H9 (cell line): ENCODE measurements around the gene CASQ2. TPM values are rescaled to one million over a fixed set of nuclear protein-coding genes. Genes with fewer than 3 reads are reported as not detected.

ENCODE experiments used
- DNase-seq: peaks from one replicate; pipeline ENCODE4 v3.0.0-alpha.2; 2017
- H2AFZ ChIP-seq: one replicate; pipeline ENCODE4 v1.6.1; 2013; ENCODE audit warnings: mild to moderate bottlenecking, low read length, control low read depth, moderate library complexity
- H2AK5ac ChIP-seq: 2 replicates; pipeline ENCODE4 v1.6.1; 2013; ENCODE audit warnings: low read length, control low read depth, mixed read lengths; ENCODE audit not compliant: insufficient read length
- H2BK120ac ChIP-seq: one replicate; pipeline ENCODE4 v1.6.1; 2013; ENCODE audit warnings: low read depth, mild to moderate bottlenecking, low read length, control low read depth, inconsistent platforms; ENCODE audit not compliant: poor library complexity, severe bottlenecking
- H2BK12ac ChIP-seq: 2 replicates; pipeline ENCODE4 v1.6.1; 2013; ENCODE audit warnings: low read length, control low read depth, mixed read lengths, low read depth; ENCODE audit not compliant: insufficient read length
- H2BK15ac ChIP-seq: 2 replicates; pipeline ENCODE4 v1.6.1; 2013; ENCODE audit warnings: low read depth, low read length, control low read depth
- H2BK20ac ChIP-seq: one replicate; pipeline ENCODE4 v1.6.1; 2013; ENCODE audit warnings: low read depth, mild to moderate bottlenecking, low read length, control low read depth, inconsistent platforms; ENCODE audit not compliant: poor library complexity, severe bottlenecking
- H2BK5ac ChIP-seq: 2 replicates; pipeline ENCODE4 v1.6.1; 2013; ENCODE audit warnings: low read length, control low read depth, mixed read lengths; ENCODE audit not compliant: insufficient read length
- H3K14ac ChIP-seq: 2 replicates; pipeline ENCODE4 v1.6.1; 2013; ENCODE audit warnings: low read length, control low read depth; ENCODE audit not compliant: insufficient read depth
- H3K18ac ChIP-seq: 2 replicates; pipeline ENCODE4 v1.6.1; 2013; ENCODE audit warnings: low read depth, mild to moderate bottlenecking, mixed read lengths, low read length, control low read depth; ENCODE audit not compliant: insufficient read length
- H3K23ac ChIP-seq: 2 replicates; pipeline ENCODE4 v1.6.1; 2013; ENCODE audit warnings: low read length, control low read depth, mixed read lengths, low read depth; ENCODE audit not compliant: insufficient read length
- H3K23me2 ChIP-seq: 2 replicates; pipeline ENCODE4 v1.6.1; 2013; ENCODE audit warnings: low read depth, mild to moderate bottlenecking, mixed read lengths, low read length, control low read depth; ENCODE audit not compliant: insufficient read length, poor library complexity, severe bottlenecking
- H3K27ac ChIP-seq: 2 replicates; pipeline ENCODE4 v1.5.1; 2013; ENCODE audit warnings: low read length, control low read depth, mixed read lengths, low read depth; ENCODE audit not compliant: insufficient read length
- H3K27me3 ChIP-seq: 2 replicates; pipeline ENCODE4 v1.6.1; 2013; ENCODE audit warnings: low read length, control low read depth, inconsistent platforms; ENCODE audit not compliant: insufficient read depth
- H3K4ac ChIP-seq: 2 replicates; pipeline ENCODE4 v1.6.1; 2013; ENCODE audit warnings: low read depth, mild to moderate bottlenecking, control low read depth, inconsistent platforms, low read length, moderate library complexity
- H3K4me1 ChIP-seq: 2 replicates; pipeline ENCODE4 v1.6.1; 2013; ENCODE audit warnings: low read length, control low read depth, inconsistent platforms; ENCODE audit not compliant: insufficient read depth
- H3K4me2 ChIP-seq: 2 replicates; pipeline ENCODE4 v1.6.1; 2013; ENCODE audit warnings: low read length, control low read depth, mixed read lengths; ENCODE audit not compliant: insufficient read length, insufficient read depth
- H3K56ac ChIP-seq: 2 replicates; pipeline ENCODE4 v1.6.1; 2013; ENCODE audit warnings: low read depth, mild to moderate bottlenecking, mixed read lengths, low read length, control low read depth; ENCODE audit not compliant: insufficient read length
- H3K79me1 ChIP-seq: 2 replicates; pipeline ENCODE4 v1.6.1; 2013; ENCODE audit warnings: low read depth, mild to moderate bottlenecking, moderate library complexity, low read length, control low read depth, inconsistent platforms; ENCODE audit not compliant: insufficient read depth, poor library complexity, severe bottlenecking
- H3K79me2 ChIP-seq: 2 replicates; pipeline ENCODE4 v1.6.1; 2013; ENCODE audit warnings: low read length, control low read depth, inconsistent platforms; ENCODE audit not compliant: insufficient read depth
- H3K9ac ChIP-seq: 2 replicates; pipeline ENCODE4 v1.6.1; 2013; ENCODE audit warnings: low read length, control low read depth, mixed read lengths; ENCODE audit not compliant: insufficient read length; ENCODE audit errors: extremely low read depth
- H3K9me3 ChIP-seq: one replicate; pipeline ENCODE4 v1.6.1; 2013; ENCODE audit warnings: low read depth, low read length, inconsistent platforms; ENCODE audit not compliant: control insufficient read depth
- H3T11ph ChIP-seq: one replicate; pipeline ENCODE4 v1.6.1; 2013; ENCODE audit warnings: mild to moderate bottlenecking, low read length, control low read depth, inconsistent platforms
- H4K20me1 ChIP-seq: one replicate; pipeline ENCODE4 v1.6.1; 2013; ENCODE audit not compliant: control insufficient read depth, insufficient read length, insufficient read depth
- H4K5ac ChIP-seq: 2 replicates; pipeline ENCODE4 v1.6.1; 2013; ENCODE audit warnings: low read depth, mild to moderate bottlenecking, mixed read lengths, low read length, control low read depth; ENCODE audit not compliant: insufficient read length
- H4K8ac ChIP-seq: replicated peaks from 2 replicates; pipeline ENCODE4 v1.6.1; 2013; ENCODE audit warnings: low read length, control low read depth, mixed read lengths, low read depth; ENCODE audit not compliant: insufficient read length
- H4K91ac ChIP-seq: 2 replicates; pipeline ENCODE4 v1.6.1; 2013; ENCODE audit warnings: low read depth, mild to moderate bottlenecking, moderate library complexity, mixed read lengths, low read length, control low read depth; ENCODE audit not compliant: insufficient read length
- H3K27ac Mint-ChIP-seq, 3 experiments: 2 replicates in 2 of 3; 3 replicates in 1 of 3; pipeline ENCODE4 v1.8.0; 2020 to 2021; ENCODE audit warnings: mixed read lengths in 3 of 3, mild to moderate bottlenecking in 1 of 3, moderate library complexity in 1 of 3
- H3K27me3 Mint-ChIP-seq: 2 replicates; pipeline ENCODE4 v1.8.0; 2021; ENCODE audit warnings: low read depth, mild to moderate bottlenecking, moderate library complexity, mixed read lengths
- H3K36me3 Mint-ChIP-seq, 3 experiments: 2 replicates in 2 of 3; 3 replicates in 1 of 3; pipeline ENCODE4 v1.8.0; 2020 to 2021; ENCODE audit warnings: low read depth in 3 of 3, mixed read lengths in 3 of 3; ENCODE audit not compliant: insufficient read depth in 1 of 3
- H3K4me1 Mint-ChIP-seq, 2 experiments: 2 replicates each; pipeline ENCODE4 v1.8.0; 2020; ENCODE audit warnings: mixed read lengths in 2 of 2
- H3K4me3 Mint-ChIP-seq, 2 experiments: 2 replicates in 1 of 2; 3 replicates in 1 of 2; pipeline ENCODE4 v1.8.0; 2020 to 2021; ENCODE audit warnings: mild to moderate bottlenecking in 2 of 2, mixed read lengths in 2 of 2, moderate library complexity in 1 of 2
- H3K9me3 Mint-ChIP-seq, 2 experiments: 2 replicates in 1 of 2; 3 replicates in 1 of 2; pipeline ENCODE4 v1.8.0; 2020; ENCODE audit warnings: mild to moderate bottlenecking in 2 of 2, mixed read lengths in 2 of 2, moderate library complexity in 1 of 2
- WGBS: extraction: QIAGEN DNeasy Blood & Tissue Kit; methylation state at CpG from one replicate; pipeline ENCODE4 v1.1.7; 2013; ENCODE audit warnings: missing lambda C conversion rate, low lambda C conversion rate, mixed read lengths; ENCODE audit not compliant: insufficient read length; ENCODE audit errors: extremely low coverage; 5-methylcytosine and 5-hydroxymethylcytosine counted together
- total RNA-seq: library from RNA; stranded (reverse); gene quantifications from 2 replicates; pipeline ENCODE4 v1.2.1, GENCODE V29; 2021
- TF ChIP-seq, protein P1 (sequence below): fragments of 200-600 bp; sonication (generic); conservative IDR thresholded peaks from 3 replicates; pipeline ENCODE4 v1.8.0; 2021; ENCODE audit warnings: antibody characterized with exemption, mild to moderate bottlenecking

The CASQ2 gene
- total RNA-seq, 1 experiment from 2014 or later: not detected

DNA sequence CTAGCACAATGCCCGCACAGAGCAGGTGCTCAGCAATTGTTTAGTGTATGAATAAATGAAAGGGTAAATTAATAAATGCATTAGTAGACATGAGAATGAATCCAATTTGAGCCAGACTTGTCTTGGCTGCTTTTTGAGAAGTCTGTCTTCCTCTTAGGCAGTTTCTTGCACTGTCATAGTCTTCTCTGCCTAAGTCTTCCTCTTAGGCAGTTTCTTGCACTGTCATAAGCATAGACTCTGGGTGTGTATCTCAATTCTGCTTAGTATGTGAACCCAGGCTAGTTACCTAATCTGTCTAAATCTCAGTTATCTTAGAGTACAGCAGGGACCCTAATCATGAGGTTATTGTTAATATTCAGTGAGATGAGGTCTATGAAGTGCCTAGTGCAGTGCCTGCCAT is 45.2 kb upstream of the CASQ2 start:
- Histone ChIP-seq H3K79me2 (no peaks in the 10 kb centered on the region), H3K4ac (no peak overlapping the region), H4K8ac (no peak overlapping the region), H2BK5ac (no peak overlapping the region), H4K20me1 (no peaks in the 10 kb centered on the region), H3K4me2 (no peak overlapping the region), H3K18ac (no peak overlapping the region), H2BK12ac (no peak overlapping the region), H2BK120ac (no peak overlapping the region), H3K23ac (no peak overlapping the region), H3T11ph (no peak overlapping the region), H3K4me1 (no peaks in the 10 kb centered on the region), H3K27ac (no peak overlapping the region), H2AFZ (no peak overlapping the region), H3K79me1 (no peaks in the 10 kb centered on the region), H3K9ac (no peak overlapping the region), H2BK20ac (no peak overlapping the region), H2BK15ac (no peak overlapping the region), H3K56ac (no peak overlapping the region), H3K27me3 (no peaks in the 10 kb centered on the region), H2AK5ac (no peak overlapping the region), H3K14ac (no peak overlapping the region), H3K23me2 (no peaks in the 10 kb centered on the region), H4K91ac (no peak overlapping the region), H3K9me3 (no peaks in the 10 kb centered on the region), H4K5ac (no peak overlapping the region)
- Mint-ChIP-seq H3K9me3 (no peaks in the 10 kb centered on the region; a peak in 1 of 5 replicates), H3K27me3 (no peaks in the 10 kb centered on the region; the same call in 1 of the 2 replicates), H3K4me3 (no peak overlapping the region), H3K27ac (no peak overlapping the region), H3K4me1 (no peaks in the 10 kb centered on the region), H3K36me3 (no peaks in the 10 kb centered on the region)
- TF ChIP-seq, protein P1, sequence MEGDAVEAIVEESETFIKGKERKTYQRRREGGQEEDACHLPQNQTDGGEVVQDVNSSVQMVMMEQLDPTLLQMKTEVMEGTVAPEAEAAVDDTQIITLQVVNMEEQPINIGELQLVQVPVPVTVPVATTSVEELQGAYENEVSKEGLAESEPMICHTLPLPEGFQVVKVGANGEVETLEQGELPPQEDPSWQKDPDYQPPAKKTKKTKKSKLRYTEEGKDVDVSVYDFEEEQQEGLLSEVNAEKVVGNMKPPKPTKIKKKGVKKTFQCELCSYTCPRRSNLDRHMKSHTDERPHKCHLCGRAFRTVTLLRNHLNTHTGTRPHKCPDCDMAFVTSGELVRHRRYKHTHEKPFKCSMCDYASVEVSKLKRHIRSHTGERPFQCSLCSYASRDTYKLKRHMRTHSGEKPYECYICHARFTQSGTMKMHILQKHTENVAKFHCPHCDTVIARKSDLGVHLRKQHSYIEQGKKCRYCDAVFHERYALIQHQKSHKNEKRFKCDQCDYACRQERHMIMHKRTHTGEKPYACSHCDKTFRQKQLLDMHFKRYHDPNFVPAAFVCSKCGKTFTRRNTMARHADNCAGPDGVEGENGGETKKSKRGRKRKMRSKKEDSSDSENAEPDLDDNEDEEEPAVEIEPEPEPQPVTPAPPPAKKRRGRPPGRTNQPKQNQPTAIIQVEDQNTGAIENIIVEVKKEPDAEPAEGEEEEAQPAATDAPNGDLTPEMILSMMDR: no peak
- no CpG with 5 or more reads among the region's 1 CpG for WGBS
- no peak for DNase-seq
